ENCODE data around the gene ADH5.
"Not testable (repeated sequence)": the region's sequence is repeated elsewhere in the genome, so short reads cannot be mapped to it uniquely, and the experiment has no call there.

Gene ADH5

GRCh38 chr4:99084595-99084994 lies 4.0 kb downstream of the ADH5 start:
- Histone ChIP-seq H3K27me3 (replicated peaks; ENCODE audit: insufficient read depth, low read length) (no peaks in the 10 kb centered on the region), H4K20me1 (ENCODE audit: insufficient read depth, low read length) (no peaks in the 10 kb centered on the region), H3K4me3 (ENCODE audit: low read length) (no peak overlapping the region), H3K9ac (ENCODE audit: low read length) (no peak overlapping the region), H3K4me2 (ENCODE audit: low read depth, low read length) (no peak overlapping the region), H3K9me3 (replicated peaks; ENCODE audit: insufficient read depth, low read length) (no peaks in the 10 kb centered on the region), H3F3A (ENCODE audit: insufficient read depth, low read length) (peaks cover 4% of the 10 kb centered on the region), H3K27ac (ENCODE audit: low read length) (no peak overlapping the region), H3K4me1 (ENCODE audit: low read length) (no peaks in the 10 kb centered on the region), H2AFZ (ENCODE audit: low read length) (no peak overlapping the region), H3K9me2 (replicated peaks; ENCODE audit: insufficient read depth, low read length) (no peaks in the 10 kb centered on the region), H3K36me3 (replicated peaks; ENCODE audit: insufficient read depth, low read length) (no peaks in the 10 kb centered on the region), H3K79me2 (ENCODE audit: low read length) (no peaks in the 10 kb centered on the region)
- TF ChIP-seq EZH2phosphoT487 (IDR thresholded peaks at IDR 0.05; ENCODE audit: low read length): no peak
- no peak for TF ChIP-seq EZH2 (optimal IDR thresholded peaks at IDR 0.05; ENCODE audit: low read depth, low read length)
- no peak for TF ChIP-seq CTCF (IDR thresholded peaks at IDR 0.05; ENCODE audit: low read length)
- no peak for DNase-seq

- Histone ChIP-seq H3K27me3 (replicated peaks; ENCODE audit: insufficient read depth, low read length) (no peaks in the 10 kb centered on the region), H3K27ac (ENCODE audit: low read length) (no peak overlapping the region), H3K9me3 (replicated peaks; ENCODE audit: insufficient read depth, low read length) (no peaks in the 10 kb centered on the region), H4K20me1 (ENCODE audit: insufficient read depth, low read length) (no peaks in the 10 kb centered on the region), H3K4me3 (ENCODE audit: low read length) (no peak overlapping the region), H3F3A (ENCODE audit: insufficient read depth, low read length) (no peaks in the 10 kb centered on the region), H3K4me1 (ENCODE audit: low read length) (no peaks in the 10 kb centered on the region), H3K36me3 (replicated peaks; ENCODE audit: insufficient read depth, low read length) (no peaks in the 10 kb centered on the region), H3K9ac (ENCODE audit: low read length) (no peak overlapping the region), H3K9me2 (replicated peaks; ENCODE audit: insufficient read depth, low read length) (no peaks in the 10 kb centered on the region), H3K79me2 (ENCODE audit: low read length) (no peaks in the 10 kb centered on the region), H3K4me2 (ENCODE audit: low read depth, low read length) (no peak overlapping the region), H2AFZ (ENCODE audit: low read length) (no peak overlapping the region)
- TF ChIP-seq EZH2phosphoT487 (IDR thresholded peaks at IDR 0.05; ENCODE audit: low read length) (no peak), CTCF (IDR thresholded peaks at IDR 0.05; ENCODE audit: low read length) (no peak), EZH2 (optimal IDR thresholded peaks at IDR 0.05; ENCODE audit: low read depth, low read length) (no peak)
- no peak for DNase-seq
These were observed 6.4 kb downstream of the ADH5 start for GRCh38 chr4:99082192-99082591.

GRCh38 chr4:99080869-99081268 lies 7.7 kb downstream of the ADH5 start:
- H3K4me1 ChIP-seq (ENCODE audit: low read length); H3K9ac ChIP-seq (ENCODE audit: low read length); H2AFZ ChIP-seq (ENCODE audit: low read length); H3K36me3 ChIP-seq (replicated peaks; ENCODE audit: insufficient read depth, low read length); H3K9me3 ChIP-seq (replicated peaks; ENCODE audit: insufficient read depth, low read length); H3K9me2 ChIP-seq (replicated peaks; ENCODE audit: insufficient read depth, low read length); H3K79me2 ChIP-seq (ENCODE audit: low read length); H3K27me3 ChIP-seq (replicated peaks; ENCODE audit: insufficient read depth, low read length); H4K20me1 ChIP-seq (ENCODE audit: insufficient read depth, low read length); H3K27ac ChIP-seq (ENCODE audit: low read length); H3F3A ChIP-seq (ENCODE audit: insufficient read depth, low read length); H3K4me2 ChIP-seq (ENCODE audit: low read depth, low read length); H3K4me3 ChIP-seq (ENCODE audit: low read length); DNase-seq: not testable (repeated sequence)

GRCh38 chr4:99079625-99080295 lies 8.8 kb downstream of the ADH5 start:
- no peaks in the 10 kb centered on the region for H3K36me3 ChIP-seq (replicated peaks; ENCODE audit: insufficient read depth, low read length)
- no peaks in the 10 kb centered on the region for H3K4me1 ChIP-seq (ENCODE audit: low read length)
- H3K9ac ChIP-seq (ENCODE audit: low read length): no peak overlapping the region
- H3K27me3 ChIP-seq (replicated peaks; ENCODE audit: insufficient read depth, low read length): no peaks in the 10 kb centered on the region
- no peak for DNase-seq
- no peak overlapping the region for H2AFZ ChIP-seq (ENCODE audit: low read length)
- no peak overlapping the region for H3K4me3 ChIP-seq (ENCODE audit: low read length)
- TF ChIP-seq EZH2 (optimal IDR thresholded peaks at IDR 0.05; ENCODE audit: low read depth, low read length) (no peak), CTCF (IDR thresholded peaks at IDR 0.05; ENCODE audit: low read length) (no peak)
- H3K9me2 ChIP-seq (replicated peaks; ENCODE audit: insufficient read depth, low read length): no peaks in the 10 kb centered on the region
- no peaks in the 10 kb centered on the region for H3F3A ChIP-seq (ENCODE audit: insufficient read depth, low read length)
- H3K9me3 ChIP-seq (replicated peaks; ENCODE audit: insufficient read depth, low read length): no peaks in the 10 kb centered on the region
- H3K4me2 ChIP-seq (ENCODE audit: low read depth, low read length): no peak overlapping the region
- H4K20me1 ChIP-seq (ENCODE audit: insufficient read depth, low read length): no peaks in the 10 kb centered on the region
- H3K27ac ChIP-seq (ENCODE audit: low read length): no peak overlapping the region
- H3K79me2 ChIP-seq (ENCODE audit: low read length): no peaks in the 10 kb centered on the region
